Measurements from ENCODE around the gene ZNF580.

ZNF580 gene

GRCh38 chr19:55606471-55606787 lies 34.4 kb upstream of the ZNF580 start:
- TF ChIP-seq, protein P1, sequence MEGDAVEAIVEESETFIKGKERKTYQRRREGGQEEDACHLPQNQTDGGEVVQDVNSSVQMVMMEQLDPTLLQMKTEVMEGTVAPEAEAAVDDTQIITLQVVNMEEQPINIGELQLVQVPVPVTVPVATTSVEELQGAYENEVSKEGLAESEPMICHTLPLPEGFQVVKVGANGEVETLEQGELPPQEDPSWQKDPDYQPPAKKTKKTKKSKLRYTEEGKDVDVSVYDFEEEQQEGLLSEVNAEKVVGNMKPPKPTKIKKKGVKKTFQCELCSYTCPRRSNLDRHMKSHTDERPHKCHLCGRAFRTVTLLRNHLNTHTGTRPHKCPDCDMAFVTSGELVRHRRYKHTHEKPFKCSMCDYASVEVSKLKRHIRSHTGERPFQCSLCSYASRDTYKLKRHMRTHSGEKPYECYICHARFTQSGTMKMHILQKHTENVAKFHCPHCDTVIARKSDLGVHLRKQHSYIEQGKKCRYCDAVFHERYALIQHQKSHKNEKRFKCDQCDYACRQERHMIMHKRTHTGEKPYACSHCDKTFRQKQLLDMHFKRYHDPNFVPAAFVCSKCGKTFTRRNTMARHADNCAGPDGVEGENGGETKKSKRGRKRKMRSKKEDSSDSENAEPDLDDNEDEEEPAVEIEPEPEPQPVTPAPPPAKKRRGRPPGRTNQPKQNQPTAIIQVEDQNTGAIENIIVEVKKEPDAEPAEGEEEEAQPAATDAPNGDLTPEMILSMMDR (IDR thresholded peaks at IDR 0.05; ENCODE audit: low read depth, low read length, missing control alignments): no peak
- no peak for DNase-seq (ENCODE audit: low read depth)
- peak overlapping the region; percentile 98 for H3K4me3 ChIP-seq (ENCODE audit: low read depth, low read length)

GRCh38 chr19:55606817-55607216 lies 34.0 kb upstream of the ZNF580 start:
- TF ChIP-seq, protein P1 (IDR thresholded peaks at IDR 0.05; ENCODE audit: low read depth, low read length, missing control alignments): no peak
- no peak for DNase-seq (ENCODE audit: low read depth)
- peak overlapping the region; percentile 98 for H3K4me3 ChIP-seq (ENCODE audit: low read depth, low read length)

DNA sequence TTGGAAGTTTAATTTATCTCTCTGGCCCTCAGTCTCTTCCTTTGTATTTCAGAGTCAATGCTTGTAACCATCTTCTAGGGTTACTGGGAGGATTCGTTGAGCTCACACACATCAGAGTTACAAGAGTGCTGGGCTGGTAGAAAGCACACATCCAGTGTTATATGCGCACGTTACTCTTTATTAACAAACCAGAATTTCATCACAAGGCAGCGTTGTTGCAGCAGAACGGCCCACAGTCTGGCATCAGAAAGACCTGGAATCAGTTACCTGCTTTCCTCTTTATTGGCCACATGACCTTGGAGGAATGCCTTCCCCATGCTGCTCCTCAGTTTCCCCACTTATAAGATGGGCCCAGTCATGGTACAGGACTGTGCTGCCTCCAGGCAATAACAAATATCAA lies 31.5 kb upstream of the ZNF580 start:
- no peak overlapping the region for H3K4me3 ChIP-seq (ENCODE audit: low read depth, low read length)
- TF ChIP-seq, protein P1 (IDR thresholded peaks at IDR 0.05; ENCODE audit: low read depth, low read length, missing control alignments): no peak
- DNase-seq (ENCODE audit: low read depth): no peak

GRCh38 chr19:55611300-55611982 lies 29.4 kb upstream of the ZNF580 start:
- no peak overlapping the region for H3K4me3 ChIP-seq (ENCODE audit: low read depth, low read length)
- TF ChIP-seq, protein P1 (IDR thresholded peaks at IDR 0.05; ENCODE audit: low read depth, low read length, missing control alignments): no peak

DNA sequence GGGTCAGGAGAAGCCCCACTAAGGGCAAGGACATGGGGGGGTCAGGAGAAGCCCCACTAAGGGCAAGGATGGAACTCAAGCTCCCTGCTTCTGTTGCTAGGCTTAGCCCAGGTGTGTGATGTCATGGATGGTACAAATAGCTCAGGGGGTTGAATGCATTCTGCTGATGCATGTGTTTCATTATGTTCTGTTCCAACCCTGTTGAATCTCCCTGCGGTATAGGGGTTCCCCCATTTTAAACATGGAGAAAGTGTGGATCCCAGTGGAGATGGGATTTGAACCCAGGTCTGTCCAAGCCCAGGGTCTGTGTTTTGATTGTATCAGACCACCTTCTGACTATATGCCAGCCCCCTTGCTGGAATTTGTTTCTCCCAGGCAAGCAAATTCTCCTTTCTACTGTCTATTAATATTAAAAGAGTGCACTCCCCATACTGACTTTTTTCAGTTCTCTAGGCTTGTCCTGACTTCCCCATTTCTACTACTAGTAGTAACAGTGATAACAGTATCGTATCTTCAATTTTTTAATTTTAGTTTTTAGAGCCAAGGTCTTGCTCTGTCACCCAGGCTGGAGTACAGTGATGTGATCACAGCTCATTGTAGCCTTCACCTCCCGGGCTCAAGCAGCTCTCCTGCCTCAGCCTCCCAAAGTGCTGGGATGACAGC lies 28.7 kb upstream of the ZNF580 start:
- TF ChIP-seq, protein P1 (IDR thresholded peaks at IDR 0.05; ENCODE audit: low read depth, low read length, missing control alignments): no peak
- no peak for DNase-seq (ENCODE audit: low read depth)
- H3K4me3 ChIP-seq (ENCODE audit: low read depth, low read length): no peak overlapping the region

More at GRCh38 chr19:55611300-55611982, 29.4 kb upstream of the ZNF580 start:
- no peak for DNase-seq (ENCODE audit: low read depth)

DNA sequence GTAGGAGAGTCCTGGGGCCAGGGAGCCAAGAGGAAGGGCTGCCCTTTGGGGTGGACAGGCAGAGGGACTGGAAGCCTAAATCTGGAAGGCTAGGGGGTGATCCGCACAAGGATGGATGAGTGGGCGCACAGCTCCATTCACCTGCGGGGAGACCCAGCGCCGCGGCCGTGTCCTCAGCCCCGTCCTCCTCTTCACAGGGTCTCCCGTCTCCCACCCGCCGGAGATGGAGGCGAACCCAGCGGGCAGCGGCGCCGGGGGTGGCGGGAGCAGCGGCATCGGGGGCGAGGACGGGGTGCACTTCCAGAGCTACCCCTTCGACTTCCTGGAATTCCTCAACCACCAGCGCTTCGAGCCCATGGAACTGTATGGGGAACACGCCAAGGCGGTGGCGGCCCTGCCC lies 27.4 kb upstream of the ZNF580 start:
- no peak overlapping the region for H3K4me3 ChIP-seq (ENCODE audit: low read depth, low read length)
- DNase-seq (ENCODE audit: low read depth): no peak
- TF ChIP-seq, protein P1 (IDR thresholded peaks at IDR 0.05; ENCODE audit: low read depth, low read length, missing control alignments): no peak
